ENCODE data around the gene CSF1R. TPM values are rescaled to one million over a fixed set of nuclear protein-coding genes. Genes with fewer than 3 reads are reported as not detected.
"Not testable (repeated sequence)": the region's sequence is repeated elsewhere in the genome, so short reads cannot be mapped to it uniquely, and the experiment has no call there.

Gene CSF1R
- total and polyA plus RNA-seq, 5 experiments from 2014 or later: 0.07 to 1.5 (median 0.82) TPM

GRCh38 chr5:150107909-150108447 lies 21.6 kb upstream of the CSF1R start:
- peak in 1 of 10 donors; percentile 19 for DNase-seq
- H3K27me3 Mint-ChIP-seq: peaks cover 0 to 12% (median 0%) of the 10 kb centered on the region in 5 donors
- H3K9me3 Mint-ChIP-seq: peaks cover 0 to 5% (median 0%) of the 10 kb centered on the region in 9 donors
- POLR2A ChIA-PET: interaction anchor here (0.6 kb wide), 1 partner anchor 934 kb away, joined by 3 read pairs; no protein-coding TSS in a partner anchor
- H3K4me3 Mint-ChIP-seq: no peak overlapping the region
- peak overlapping the region in 1 of 10 donors; percentile 74 for H3K27ac Mint-ChIP-seq
- ATAC-seq: no peak
- H3K4me1 Mint-ChIP-seq: peaks cover 0 to 6% (median 1%) of the 10 kb centered on the region in 4 donors
- H3K36me3 Mint-ChIP-seq: no peaks in the 10 kb centered on the region

DNA sequence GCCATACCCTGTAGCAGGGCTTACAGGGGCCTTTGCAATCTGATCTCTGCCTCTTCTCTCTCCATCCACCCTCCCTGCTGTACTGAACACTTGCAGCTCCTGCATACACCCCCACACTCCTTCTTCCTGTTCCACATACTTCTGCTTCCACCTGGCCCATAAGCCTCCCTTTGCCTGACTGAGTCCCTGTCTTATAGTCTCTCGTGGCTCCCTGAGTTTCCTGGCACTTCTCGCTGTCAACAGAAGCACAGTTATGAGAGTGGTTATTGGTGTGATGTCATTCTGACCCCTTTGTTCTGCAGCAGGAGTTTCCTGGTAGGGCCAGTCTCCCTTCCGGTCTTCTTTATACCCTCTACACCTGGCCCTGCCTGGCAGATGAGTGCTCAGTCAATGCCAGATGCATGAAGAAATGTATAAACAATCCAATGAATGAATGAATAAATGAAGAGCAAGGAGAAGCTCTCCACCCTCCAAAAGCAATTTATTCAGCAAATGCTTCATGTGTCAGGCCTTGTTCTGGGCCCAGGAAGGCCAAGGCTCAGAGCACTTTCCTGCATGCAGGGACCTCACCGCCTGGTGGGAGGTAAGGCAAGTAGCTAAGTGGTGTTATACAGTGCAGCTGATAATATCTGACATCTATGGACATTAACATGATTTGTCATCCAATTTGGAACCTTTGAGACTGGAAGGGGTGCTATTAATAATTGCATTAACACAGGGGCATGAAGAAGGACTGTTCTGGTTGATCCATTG lies 20.5 kb upstream of the CSF1R start:
- ATAC-seq (no peak), DNase-seq (peak in 2 of 10 donors; percentile 11 to 51)
- Mint-ChIP-seq H3K36me3 (no peaks in the 10 kb centered on the region), H3K4me1 (peaks cover 0 to 6% (median 3%) of the 10 kb centered on the region in 4 donors), H3K9me3 (peaks cover 0 to 5% (median 0%) of the 10 kb centered on the region in 9 donors), H3K27me3 (peaks cover 0 to 12% (median 0%) of the 10 kb centered on the region in 5 donors), H3K4me3 (no peak overlapping the region), H3K27ac (peak overlapping the region in 2 of 10 donors; percentile 31 to 73)
- POLR2A ChIA-PET: no interaction called here

GRCh38 chr5:150105928-150106615 lies 19.7 kb upstream of the CSF1R start:
- DNase-seq (peak in 1 of 10 donors; percentile 26), ATAC-seq (no peak)
- POLR2A ChIA-PET: no interaction called here
- peaks cover 0 to 6% (median 3%) of the 10 kb centered on the region in 4 donors for H3K4me1 Mint-ChIP-seq
- no peak overlapping the region for H3K4me3 Mint-ChIP-seq
- H3K36me3 Mint-ChIP-seq: no peaks in the 10 kb centered on the region
- H3K9me3 Mint-ChIP-seq: peaks cover 0 to 5% (median 0%) of the 10 kb centered on the region in 9 donors
- peaks cover 0 to 12% (median 0%) of the 10 kb centered on the region in 5 donors for H3K27me3 Mint-ChIP-seq
- H3K27ac Mint-ChIP-seq: peak overlapping the region in 1 of 10 donors; percentile 51

- H3K4me1 Mint-ChIP-seq: peaks cover 0 to 6% (median 3%) of the 10 kb centered on the region in 4 donors
- peaks cover 0 to 5% (median 0%) of the 10 kb centered on the region in 3 donors for H3K36me3 Mint-ChIP-seq
- DNase-seq (no peak), ATAC-seq (no peak)
- H3K27ac Mint-ChIP-seq: no peak overlapping the region
- no peaks in the 10 kb centered on the region for H3K9me3 Mint-ChIP-seq
- H3K27me3 Mint-ChIP-seq: peaks cover 0 to 7% (median under 1%) of the 10 kb centered on the region in 5 donors
- H3K4me3 Mint-ChIP-seq: no peak overlapping the region
- POLR2A ChIA-PET: no interaction called here
These were observed 18.2 kb upstream of the CSF1R start for GRCh38 chr5:150104550-150104870.

GRCh38 chr5:150103678-150104549 lies 17.6 kb upstream of the CSF1R start:
- H3K4me3 Mint-ChIP-seq: no peak overlapping the region

DNA sequence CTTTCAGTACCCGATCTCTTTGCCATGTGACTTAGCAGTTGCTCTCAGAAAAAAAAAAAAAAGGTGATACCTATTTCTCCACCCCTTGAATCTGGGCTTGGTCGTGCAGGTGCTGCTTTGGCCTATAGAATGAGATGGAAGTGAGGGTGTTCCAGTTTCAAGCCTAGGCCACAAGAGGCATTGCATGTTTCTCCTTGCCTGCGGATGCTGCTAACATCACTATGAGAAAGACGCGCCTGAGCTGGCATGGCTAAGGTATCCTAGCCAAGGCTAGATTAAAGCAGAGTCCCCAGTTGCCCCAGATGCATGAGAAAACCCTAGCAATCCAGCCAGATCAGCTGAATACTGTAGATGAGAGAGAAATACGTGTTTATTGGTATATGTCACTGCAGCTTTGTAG lies 14.7 kb upstream of the CSF1R start:
- Mint-ChIP-seq H3K27me3 (peaks cover 0 to 6% (median 2%) of the 10 kb centered on the region in 5 donors), H3K27ac (no peak overlapping the region), H3K36me3 (peaks cover 0 to 8% (median 0%) of the 10 kb centered on the region in 3 donors), H3K4me3 (no peak overlapping the region), H3K4me1 (peaks cover 0 to 3% (median 0%) of the 10 kb centered on the region in 4 donors), H3K9me3 (no peaks in the 10 kb centered on the region)
- POLR2A ChIA-PET: no interaction called here
- ATAC-seq (no peak), DNase-seq (no peak)

More at GRCh38 chr5:150103678-150104549, 17.6 kb upstream of the CSF1R start:
- Mint-ChIP-seq H3K9me3 (no peaks in the 10 kb centered on the region), H3K36me3 (peaks cover 0 to 8% (median 0%) of the 10 kb centered on the region in 3 donors), H3K4me1 (peaks cover 0 to 6% (median 3%) of the 10 kb centered on the region in 4 donors), H3K27me3 (peaks cover 0 to 7% (median 2%) of the 10 kb centered on the region in 5 donors), H3K27ac (no peak overlapping the region)
- POLR2A ChIA-PET: no interaction called here
- ATAC-seq (no peak), DNase-seq (peak in 2 of 10 donors; percentile 10 to 35)

DNA sequence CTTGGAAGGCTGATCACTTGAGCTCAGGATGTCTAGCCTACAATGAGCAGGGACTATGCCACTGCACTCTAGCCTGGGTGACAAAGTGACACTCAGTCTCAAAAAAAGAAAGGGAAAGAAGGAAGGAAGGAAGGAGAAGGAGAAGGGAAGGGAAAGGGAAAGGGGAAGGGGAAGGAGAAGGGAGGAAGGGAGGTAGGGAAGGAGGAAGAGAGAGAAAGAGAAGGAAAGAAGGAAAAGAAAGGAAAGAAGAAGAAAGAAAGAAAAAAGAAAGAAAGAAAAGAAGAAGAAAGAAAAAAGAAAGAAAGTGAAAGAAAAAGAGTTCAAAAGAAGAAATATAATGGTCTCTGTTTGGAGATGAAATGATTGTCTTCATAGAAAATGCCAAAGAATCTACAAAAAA lies 10.8 kb upstream of the CSF1R start:
- H3K27ac Mint-ChIP-seq: no peak overlapping the region
- POLR2A ChIA-PET: no interaction called here
- ATAC-seq (no peak), DNase-seq (no peak)
- H3K36me3 Mint-ChIP-seq: peaks cover 0 to 8% (median 0%) of the 10 kb centered on the region in 3 donors
- peaks cover 8 to 33% (median 12%) of the 10 kb centered on the region in 5 donors for H3K27me3 Mint-ChIP-seq
- H3K4me1 Mint-ChIP-seq: no peaks in the 10 kb centered on the region
- peaks cover 0 to 2% (median 0%) of the 10 kb centered on the region in 9 donors for H3K9me3 Mint-ChIP-seq
- H3K4me3 Mint-ChIP-seq: no peak overlapping the region

GRCh38 chr5:150092159-150092787 lies 5.9 kb upstream of the CSF1R start:
- ATAC-seq (no peak), DNase-seq (no peak)
- H3K9me3 Mint-ChIP-seq: peaks cover 0 to 2% (median 0%) of the 10 kb centered on the region in 9 donors
- no peak overlapping the region for H3K27ac Mint-ChIP-seq
- H3K36me3 Mint-ChIP-seq: no peaks in the 10 kb centered on the region
- peaks cover 0 to 7% (median 0%) of the 10 kb centered on the region in 4 donors for H3K4me1 Mint-ChIP-seq
- POLR2A ChIA-PET: no interaction called here
- no peak overlapping the region for H3K4me3 Mint-ChIP-seq
- peaks cover 14 to 62% (median 20%) of the 10 kb centered on the region in 5 donors for H3K27me3 Mint-ChIP-seq

DNA sequence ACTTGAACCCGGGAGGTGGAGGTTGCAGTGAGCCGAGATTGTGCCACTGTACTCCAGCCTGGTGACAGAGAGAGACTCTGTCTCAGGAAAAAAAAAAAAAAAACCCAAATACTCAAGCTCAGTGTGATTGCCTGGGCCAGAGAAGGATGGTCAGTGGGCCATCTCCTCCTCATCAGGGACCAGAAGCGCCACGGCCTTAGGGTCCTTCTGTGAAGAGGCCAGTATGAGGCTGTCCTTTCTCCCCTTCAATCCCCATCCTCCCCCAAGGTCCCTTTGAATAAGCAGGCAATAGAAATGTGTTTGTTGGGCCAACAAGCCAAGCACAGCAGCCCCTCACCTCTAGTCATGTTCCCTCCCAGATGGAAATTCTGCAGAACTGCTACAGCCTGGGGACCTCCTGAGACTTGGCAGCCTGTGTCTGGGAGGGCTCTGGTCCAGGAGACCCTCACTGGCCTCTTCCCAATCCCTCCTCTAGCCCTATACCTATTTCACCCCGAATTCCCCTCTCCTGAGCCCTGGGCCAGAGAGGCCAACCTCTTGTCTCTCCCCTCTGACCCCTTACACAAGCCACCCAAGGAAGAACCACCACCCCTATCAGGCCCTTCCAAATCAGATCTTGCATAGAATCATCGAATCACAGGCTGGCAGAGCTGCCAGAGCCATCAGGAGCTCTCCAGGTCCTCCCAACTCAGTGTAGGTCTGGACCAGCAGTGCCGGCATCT lies 1.0 kb downstream of the CSF1R start:
- Mint-ChIP-seq H3K4me1 (peaks cover 3 to 31% (median 12%) of the 10 kb centered on the region in 4 donors), H3K27ac (peak overlapping the region in 1 of 10 donors; percentile 7), H3K36me3 (no peaks in the 10 kb centered on the region), H3K4me3 (peak overlapping the region in 1 of 10 donors; percentile 73), H3K27me3 (peaks cover 25 to 64% (median 25%) of the 10 kb centered on the region in 5 donors), H3K9me3 (no peaks in the 10 kb centered on the region)
- POLR2A ChIA-PET: no interaction called here
- ATAC-seq (no peak), DNase-seq (peak in 1 of 10 donors; percentile 8)

DNA sequence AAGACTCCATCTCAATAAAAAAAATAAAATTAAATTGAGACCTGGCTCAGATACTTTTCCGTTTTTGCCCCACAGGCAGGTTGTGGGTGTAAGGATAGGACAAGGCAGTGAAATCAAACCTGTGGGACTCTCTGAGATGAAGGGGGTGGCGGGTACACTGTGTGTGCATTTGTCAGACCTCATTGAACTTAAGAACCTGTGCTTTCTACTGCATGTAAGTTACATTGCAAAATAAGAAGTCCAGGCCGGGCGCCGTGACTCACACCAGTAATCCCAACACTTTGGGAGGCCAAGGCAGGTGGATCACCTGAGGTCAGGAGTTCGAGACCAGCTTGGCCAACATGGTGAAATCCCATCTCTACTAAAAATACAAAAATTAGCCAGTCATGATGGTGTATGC lies 1.6 kb downstream of the CSF1R start:
- DNase-seq: peak in 1 of 10 donors; percentile 7
- H3K27me3 Mint-ChIP-seq: peaks cover 23 to 64% (median 25%) of the 10 kb centered on the region in 5 donors
- POLR2A ChIA-PET: not testable (repeated sequence)

DNA sequence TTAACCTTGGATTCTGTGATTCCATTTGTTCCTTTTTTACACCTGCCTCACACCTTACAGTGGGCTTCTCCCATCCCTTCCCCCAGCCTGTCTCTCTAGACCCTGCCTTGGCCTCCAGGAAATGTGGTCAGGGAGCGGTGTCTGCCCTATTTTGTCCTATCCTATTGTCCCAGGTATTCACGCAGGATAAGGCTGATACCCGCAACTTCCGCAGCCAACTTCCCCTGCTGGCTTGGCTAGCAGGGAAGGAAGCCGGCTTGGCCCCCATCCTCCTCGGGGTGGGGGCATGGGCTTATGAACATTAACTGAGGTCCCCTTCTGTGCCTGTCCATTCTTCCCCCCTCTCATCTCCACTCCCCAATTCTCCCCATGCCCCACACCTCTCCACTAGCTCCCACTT lies 3.5 kb downstream of the CSF1R start:
- H3K27ac Mint-ChIP-seq: peak overlapping the region in 1 of 10 donors; percentile 40
- no peaks in the 10 kb centered on the region for H3K36me3 Mint-ChIP-seq
- no peaks in the 10 kb centered on the region for H3K9me3 Mint-ChIP-seq
- POLR2A ChIA-PET: no interaction called here
- peaks cover 3 to 24% (median 13%) of the 10 kb centered on the region in 4 donors for H3K4me1 Mint-ChIP-seq
- no peak for ATAC-seq
- peak in 1 of 10 donors; percentile 7 for DNase-seq
- peaks cover 14 to 49% (median 28%) of the 10 kb centered on the region in 5 donors for H3K27me3 Mint-ChIP-seq
- H3K4me3 Mint-ChIP-seq: peak overlapping the region in 2 of 10 donors; percentile 11 to 28

More for the DNA sequence above, 1.6 kb downstream of the CSF1R start:
- Mint-ChIP-seq H3K4me1 (peaks cover 3 to 31% (median 12%) of the 10 kb centered on the region in 4 donors), H3K4me3 (peak overlapping the region in 1 of 10 donors; percentile 73)
- not testable (repeated sequence) for H3K36me3 Mint-ChIP-seq, ATAC-seq, H3K27ac Mint-ChIP-seq, H3K9me3 Mint-ChIP-seq

All from naive thymus-derived CD8-positive, alpha-beta T cell (primary cell).